Activated naive CD8-positive, alpha-beta T cell treated with anti-CD3 and anti-CD28 coated beads, Interleukin-2, amount 10 ng/mL, durations not matched to agents 7 days and 5 days (primary cell): ENCODE measurements around the gene PEX16. TPM values are rescaled to one million over a fixed set of nuclear protein-coding genes. Genes with fewer than 3 reads are reported as not detected.
A peak's percentile ranks its signal among the peaks of the same experiment; 100 is the strongest.

Source experiments
- ATAC-seq: fragments of 150-1000 bp; cut with Tn5 transposase; one replicate; pipeline ENCODE4 v1.10.0; 2021; ENCODE audit warnings: low read depth, moderate library complexity
- POLR2A ChIA-PET: fragments of 350-600 bp; sonication (Branson Sonifier 250); formaldehyde crosslinking; loops from one replicate; lab custom pipeline; 2021; ENCODE audit warnings: antibody characterized with exemption; lab: Charles Lee
- DNase-seq: peaks from one replicate; pipeline ENCODE4 v3.0.0; 2021
- H3K27ac Mint-ChIP-seq: one replicate; pipeline ENCODE4 v1.8.0; 2022; ENCODE audit warnings: mild to moderate bottlenecking, mixed read lengths
- H3K27me3 Mint-ChIP-seq: one replicate; pipeline ENCODE4 v1.8.0; 2022; ENCODE audit warnings: mild to moderate bottlenecking, moderate library complexity, mixed read lengths
- H3K36me3 Mint-ChIP-seq: one replicate; pipeline ENCODE4 v1.8.0; 2021; ENCODE audit warnings: mild to moderate bottlenecking, mixed read lengths
- H3K4me1 Mint-ChIP-seq: one replicate; pipeline ENCODE4 v1.8.0; 2021; ENCODE audit warnings: mixed read lengths
- H3K4me3 Mint-ChIP-seq: one replicate; pipeline ENCODE4 v1.8.0; 2022; ENCODE audit warnings: mild to moderate bottlenecking, moderate library complexity, mixed read lengths
- H3K9me3 Mint-ChIP-seq: one replicate; pipeline ENCODE4 v1.8.0; 2021; ENCODE audit warnings: mixed read lengths
- total RNA-seq, 2 experiments: library from RNA; stranded (reverse); gene quantifications; one replicate each; pipeline ENCODE4 v1.2.3, GENCODE V29; 2021

The PEX16 gene
- total RNA-seq: 10 to 100 TPM; 49.4 to 61.5 TPM

GRCh38 chr11:45917623-45918330 is at the start of gene PEX16:
PEX16 (minus strand) TSS chr11:45917877; CDS start chr11:45917811, 66 bp downstream.
- ATAC-seq (peak; percentile 94), DNase-seq (peak; percentile 93)
- Mint-ChIP-seq H3K4me3 (peak within 1 kb of the TSS; percentile 96), H3K4me1 (peaks cover 25% of the 10 kb centered on the region), H3K36me3 (peaks cover 5% of the 10 kb centered on the region), H3K27me3 (peaks cover 6% of the 10 kb centered on the region), H3K27ac (peak within 1 kb of the TSS; percentile 95), H3K9me3 (no peaks in the 10 kb centered on the region)
- POLR2A ChIA-PET: interaction anchor here (0.6 to 2.9 kb wide), 15 partner anchors 9 to 699 kb away, joined by 3 to 40 read pairs (median 4); partner anchors contain the start of genes ATG13, CRY2, FREY1 and HARBI1

- POLR2A ChIA-PET: interaction anchor here (1.1 kb wide), 2 partner anchors 136 to 194 kb away, joined by 3 read pairs; no protein-coding TSS in a partner anchor
- ATAC-seq (peak; percentile 81), DNase-seq (peak; percentile 33)
- H3K4me3 Mint-ChIP-seq: no peak overlapping the region
- H3K27me3 Mint-ChIP-seq: no peaks in the 10 kb centered on the region
- no peaks in the 10 kb centered on the region for H3K4me1 Mint-ChIP-seq
- no peak overlapping the region for H3K27ac Mint-ChIP-seq
- H3K36me3 Mint-ChIP-seq: peaks cover 16% of the 10 kb centered on the region
- no peaks in the 10 kb centered on the region for H3K9me3 Mint-ChIP-seq
These were observed 47.3 kb upstream of the PEX16 start for GRCh38 chr11:45964911-45965389.

GRCh38 chr11:45961751-45962240 is 44.1 kb upstream of the PEX16 start:
- H3K4me3 Mint-ChIP-seq: no peak overlapping the region
- H3K4me1 Mint-ChIP-seq: no peaks in the 10 kb centered on the region
- no peaks in the 10 kb centered on the region for H3K9me3 Mint-ChIP-seq
- peaks cover 9% of the 10 kb centered on the region for H3K36me3 Mint-ChIP-seq
- DNase-seq (no peak), ATAC-seq (no peak)
- H3K27me3 Mint-ChIP-seq: no peaks in the 10 kb centered on the region
- POLR2A ChIA-PET: no interaction called here
- H3K27ac Mint-ChIP-seq: no peak overlapping the region

- Mint-ChIP-seq H3K36me3 (peaks cover 9% of the 10 kb centered on the region), H3K9me3 (no peaks in the 10 kb centered on the region), H3K4me3 (no peak overlapping the region), H3K27ac (no peak overlapping the region), H3K27me3 (no peaks in the 10 kb centered on the region), H3K4me1 (no peaks in the 10 kb centered on the region)
- no peak for DNase-seq
- ATAC-seq: no peak
- POLR2A ChIA-PET: no interaction called here
These were observed 42.9 kb upstream of the PEX16 start for GRCh38 chr11:45960387-45961095.

- POLR2A ChIA-PET: no interaction called here
- Mint-ChIP-seq H3K9me3 (no peaks in the 10 kb centered on the region), H3K27me3 (no peaks in the 10 kb centered on the region), H3K4me1 (no peaks in the 10 kb centered on the region), H3K4me3 (no peak overlapping the region), H3K27ac (no peak overlapping the region), H3K36me3 (peaks cover 9% of the 10 kb centered on the region)
- no peak for DNase-seq
- ATAC-seq: no peak
These were observed 42.2 kb upstream of the PEX16 start for GRCh38 chr11:45959851-45960250.

- Mint-ChIP-seq H3K27ac (no peak overlapping the region), H3K4me1 (no peaks in the 10 kb centered on the region), H3K4me3 (no peak overlapping the region), H3K9me3 (no peaks in the 10 kb centered on the region), H3K27me3 (no peaks in the 10 kb centered on the region), H3K36me3 (peaks cover 15% of the 10 kb centered on the region)
- POLR2A ChIA-PET: no interaction called here
- DNase-seq: no peak
- no peak for ATAC-seq
These were observed 32.3 kb upstream of the PEX16 start for GRCh38 chr11:45949992-45950407.

GRCh38 chr11:45948356-45948755 is 30.7 kb upstream of the PEX16 start:
- DNase-seq (no peak), ATAC-seq (no peak)
- Mint-ChIP-seq H3K27ac (no peak overlapping the region), H3K9me3 (no peaks in the 10 kb centered on the region), H3K27me3 (no peaks in the 10 kb centered on the region), H3K36me3 (peaks cover 15% of the 10 kb centered on the region), H3K4me3 (no peak overlapping the region), H3K4me1 (no peaks in the 10 kb centered on the region)
- POLR2A ChIA-PET: interaction anchor here (0.6 kb wide), 1 partner anchor 9 kb away, joined by 4 read pairs; no protein-coding TSS in a partner anchor

GRCh38 chr11:45947885-45948284 is 30.2 kb upstream of the PEX16 start:
- POLR2A ChIA-PET: no interaction called here
- Mint-ChIP-seq H3K9me3 (no peaks in the 10 kb centered on the region), H3K36me3 (peaks cover 15% of the 10 kb centered on the region), H3K27ac (no peak overlapping the region), H3K4me1 (no peaks in the 10 kb centered on the region), H3K4me3 (no peak overlapping the region), H3K27me3 (no peaks in the 10 kb centered on the region)
- ATAC-seq: no peak
- DNase-seq: no peak

- ATAC-seq (no peak), DNase-seq (no peak)
- H3K27ac Mint-ChIP-seq: no peak overlapping the region
- H3K9me3 Mint-ChIP-seq: no peaks in the 10 kb centered on the region
- H3K4me3 Mint-ChIP-seq: no peak overlapping the region
- peaks cover 15% of the 10 kb centered on the region for H3K36me3 Mint-ChIP-seq
- H3K4me1 Mint-ChIP-seq: no peaks in the 10 kb centered on the region
- no peaks in the 10 kb centered on the region for H3K27me3 Mint-ChIP-seq
- POLR2A ChIA-PET: interaction anchor here (0.6 kb wide), 1 partner anchor 175 kb away, joined by 4 read pairs; no protein-coding TSS in a partner anchor
These were observed 27.8 kb upstream of the PEX16 start for GRCh38 chr11:45945397-45945999.

- DNase-seq (no peak), ATAC-seq (no peak)
- Mint-ChIP-seq H3K36me3 (peaks cover 10% of the 10 kb centered on the region), H3K9me3 (no peaks in the 10 kb centered on the region), H3K27ac (no peak overlapping the region), H3K4me1 (no peaks in the 10 kb centered on the region), H3K27me3 (no peaks in the 10 kb centered on the region), H3K4me3 (no peak overlapping the region)
- POLR2A ChIA-PET: no interaction called here
These were observed 24.7 kb upstream of the PEX16 start for GRCh38 chr11:45942381-45942780.

GRCh38 chr11:45941285-45941684 is 23.6 kb upstream of the PEX16 start:
- ATAC-seq (no peak), DNase-seq (no peak)
- no peaks in the 10 kb centered on the region for H3K27me3 Mint-ChIP-seq
- POLR2A ChIA-PET: no interaction called here
- peaks cover 4% of the 10 kb centered on the region for H3K36me3 Mint-ChIP-seq
- no peak overlapping the region for H3K27ac Mint-ChIP-seq
- no peaks in the 10 kb centered on the region for H3K4me1 Mint-ChIP-seq
- H3K4me3 Mint-ChIP-seq: no peak overlapping the region
- H3K9me3 Mint-ChIP-seq: no peaks in the 10 kb centered on the region

- Mint-ChIP-seq H3K27me3 (no peaks in the 10 kb centered on the region), H3K27ac (no peak overlapping the region), H3K36me3 (no peaks in the 10 kb centered on the region), H3K4me1 (no peaks in the 10 kb centered on the region), H3K4me3 (no peak overlapping the region), H3K9me3 (no peaks in the 10 kb centered on the region)
- DNase-seq (no peak), ATAC-seq (no peak)
- POLR2A ChIA-PET: interaction anchor here (0.6 kb wide), 1 partner anchor 9 kb away, joined by 4 read pairs; no protein-coding TSS in a partner anchor
These were observed 22.2 kb upstream of the PEX16 start for GRCh38 chr11:45939836-45940235.

- Mint-ChIP-seq H3K4me1 (no peaks in the 10 kb centered on the region), H3K27ac (no peak overlapping the region), H3K27me3 (no peaks in the 10 kb centered on the region), H3K4me3 (no peak overlapping the region), H3K9me3 (no peaks in the 10 kb centered on the region), H3K36me3 (no peaks in the 10 kb centered on the region)
- no peak for DNase-seq
- POLR2A ChIA-PET: no interaction called here
- ATAC-seq: no peak
These were observed 20.2 kb upstream of the PEX16 start for GRCh38 chr11:45937916-45938315.
